NCI-H526 (cell line): Measurements from ENCODE around the gene NDC80.

ENCODE experiments used
- DNase-seq, 2 experiments: peaks; one replicate each; lab custom pipeline; 2025; lab: John Stamatoyannopoulos, UW

NDC80 gene

DNA sequence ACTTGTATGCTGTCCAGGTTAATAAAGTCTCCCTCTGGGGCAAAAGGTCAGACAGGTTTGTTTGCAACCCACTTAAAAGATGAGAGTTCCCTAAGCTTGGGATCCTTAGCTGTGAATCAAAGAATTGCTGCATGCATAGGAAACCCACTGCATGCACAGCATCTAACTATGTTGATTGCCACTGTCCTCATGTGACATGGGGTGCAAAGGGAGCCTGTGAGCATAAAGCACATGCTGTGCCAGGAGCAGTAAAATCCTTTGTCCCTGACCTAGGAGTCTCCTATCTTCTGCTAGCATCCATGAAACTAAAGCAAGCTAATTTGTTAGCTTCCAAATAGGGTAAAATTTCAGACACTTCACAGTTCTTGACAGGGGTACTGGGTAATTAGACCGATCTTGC lies 13.8 kb upstream of the NDC80 start:
- no peak for DNase-seq

DNA sequence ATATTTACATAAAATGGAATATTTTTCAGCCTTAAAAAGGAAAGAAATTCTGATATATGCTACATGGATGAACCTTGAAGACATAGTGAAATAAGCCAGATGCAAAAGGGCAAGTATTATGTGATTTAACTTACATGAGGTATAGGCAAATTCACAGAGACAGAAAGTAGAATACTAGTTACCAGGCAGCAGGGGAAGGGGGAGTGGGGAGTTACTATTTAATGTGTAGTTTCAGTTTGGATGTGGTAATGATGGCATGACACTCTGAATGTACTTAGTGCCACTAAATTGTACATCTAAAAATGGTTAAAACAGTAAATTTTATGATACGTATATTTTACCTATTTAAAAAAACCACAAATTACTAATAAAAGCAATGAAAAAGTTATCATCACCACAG lies 12.1 kb upstream of the NDC80 start:
- no peak for DNase-seq

DNA sequence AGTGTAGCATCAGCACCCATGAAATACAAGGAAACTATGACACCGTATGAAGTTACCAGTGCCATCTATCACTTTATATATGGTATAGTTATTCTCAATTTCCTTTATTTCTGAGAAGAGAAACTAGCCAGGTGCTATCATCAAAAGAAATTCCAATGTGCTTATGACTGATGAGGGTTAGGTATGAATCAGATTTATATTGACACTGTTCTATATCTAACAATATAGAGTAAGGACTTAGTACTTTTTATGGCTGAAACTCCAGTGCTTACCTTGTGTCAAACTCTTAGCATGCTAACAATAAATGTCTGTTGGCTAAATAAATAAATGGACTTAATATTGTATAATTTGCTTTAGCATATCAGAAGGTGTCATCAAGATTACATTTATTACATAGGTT lies 7.0 kb upstream of the NDC80 start:
- DNase-seq = no peak

DNA sequence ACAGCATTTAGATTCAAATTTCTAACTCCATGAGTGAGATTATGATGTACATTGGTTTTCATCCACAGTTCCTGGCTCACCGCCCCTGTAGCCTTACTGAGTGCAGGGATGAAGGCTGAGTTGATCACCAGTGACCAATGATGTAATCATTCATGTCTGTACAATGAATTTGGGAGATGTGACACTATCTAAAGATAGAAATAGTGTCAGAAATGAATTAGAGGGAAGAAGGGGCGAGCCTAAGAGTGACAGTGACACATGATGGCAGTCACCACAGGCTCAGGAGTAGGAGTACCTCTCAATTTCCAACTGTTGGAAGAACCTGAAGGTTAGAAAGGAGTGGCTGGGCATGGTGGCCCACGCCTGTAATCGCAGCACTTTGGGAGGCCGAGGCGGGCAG lies 3.2 kb upstream of the NDC80 start:
- no peak for DNase-seq

DNA sequence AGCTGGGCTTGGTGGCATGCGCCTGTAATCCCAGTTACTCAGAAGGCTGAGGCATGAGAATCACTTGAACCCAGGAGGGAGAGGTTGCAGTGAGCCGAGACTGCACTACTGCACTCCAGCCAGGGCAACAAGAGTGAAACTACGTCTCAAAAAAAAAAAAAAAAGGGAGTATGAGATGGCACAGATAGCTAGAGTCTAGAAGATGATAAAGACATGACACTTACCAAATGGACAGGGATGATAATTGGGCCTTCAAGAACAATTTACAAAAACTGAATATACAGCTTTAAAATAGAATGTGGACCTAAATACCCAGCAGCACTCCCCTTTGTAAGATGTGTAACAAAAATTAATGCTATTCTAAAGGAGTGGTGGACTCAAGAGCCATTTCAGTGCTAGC lies 2.8 kb upstream of the NDC80 start:
- DNase-seq = no peak

DNA sequence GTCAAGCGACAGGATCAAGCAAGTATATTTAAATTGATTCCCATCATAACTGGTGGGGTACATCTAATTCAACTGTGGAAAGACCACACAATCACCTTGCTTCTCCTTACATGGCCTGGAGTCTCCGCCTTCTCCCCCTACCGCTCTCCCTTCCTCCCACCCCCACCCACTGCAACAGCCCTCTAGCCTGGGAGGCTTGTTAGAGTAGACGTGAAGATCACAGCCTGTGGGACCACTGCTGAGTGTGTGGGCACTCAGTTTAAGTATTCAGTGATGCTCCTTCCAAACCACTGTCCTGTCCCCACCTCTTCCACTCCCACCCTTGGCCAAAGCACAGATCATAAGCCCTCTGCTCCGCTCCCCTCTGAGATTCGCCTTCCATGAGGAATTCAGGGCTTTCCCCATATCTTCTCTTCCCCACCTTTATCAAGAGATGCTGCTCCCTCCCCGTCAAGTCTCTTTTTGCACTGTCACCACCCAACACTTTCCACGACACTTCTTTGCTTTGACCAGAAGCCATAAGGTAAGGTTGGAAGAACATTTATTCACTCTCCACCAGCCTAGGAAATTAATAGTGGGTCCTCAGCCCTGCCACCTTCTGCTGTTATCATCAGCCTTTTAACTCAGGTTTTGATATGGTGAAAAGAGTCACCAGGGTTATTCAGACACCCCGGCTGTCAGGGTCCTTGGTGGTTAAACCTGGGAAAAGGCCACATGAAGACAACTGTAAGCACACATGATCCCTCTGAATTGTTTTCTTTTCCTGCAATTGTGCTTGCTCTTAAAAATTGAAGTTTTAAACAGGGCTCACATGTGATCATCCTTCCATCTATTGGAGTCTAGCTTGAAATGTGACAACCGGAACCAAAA lies 1.8 kb upstream of the NDC80 start:
- no peak for DNase-seq

DNA sequence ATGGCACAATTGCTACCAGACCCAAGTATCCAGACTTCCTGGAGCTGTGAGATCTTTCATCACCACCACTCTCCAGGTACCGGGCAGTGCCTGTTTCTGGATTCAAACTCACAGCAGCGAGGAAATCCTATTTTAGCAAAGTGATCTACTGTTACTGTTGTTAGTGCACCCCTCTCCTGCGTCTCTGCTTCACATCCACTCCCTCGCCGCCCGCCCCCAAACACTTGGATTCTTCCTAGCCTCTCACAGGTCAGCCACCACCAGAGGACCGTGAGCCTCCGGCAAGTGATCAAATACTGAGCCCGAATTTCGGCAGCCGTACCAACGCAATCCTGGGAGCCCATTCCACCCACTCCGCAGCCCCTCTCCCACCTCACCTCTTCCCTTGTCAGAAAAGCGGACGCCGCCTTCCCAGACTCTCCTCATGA lies 571 bp upstream of the NDC80 start:
- peak; percentile 53 to 56 for DNase-seq

DNA sequence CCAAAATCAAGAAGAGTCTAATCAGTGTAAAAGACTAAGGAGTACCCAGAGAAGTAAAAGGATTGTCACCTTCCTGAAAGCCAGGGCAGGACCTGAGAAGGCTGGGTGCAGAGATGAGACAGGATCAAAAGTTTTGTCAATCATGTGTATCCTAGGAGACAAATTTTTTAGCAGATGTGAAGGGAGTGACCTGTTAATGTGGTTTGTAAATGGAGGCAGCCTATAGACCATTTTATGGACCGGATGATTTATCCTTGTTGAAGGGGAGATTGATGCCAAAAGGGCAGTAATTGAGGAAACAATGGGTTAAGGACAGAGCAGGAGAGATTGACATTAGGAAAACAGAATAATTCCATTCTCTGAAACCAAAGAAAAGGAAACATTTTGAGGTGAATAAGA lies 813 bp downstream of the NDC80 start:
- DNase-seq = no peak

DNA sequence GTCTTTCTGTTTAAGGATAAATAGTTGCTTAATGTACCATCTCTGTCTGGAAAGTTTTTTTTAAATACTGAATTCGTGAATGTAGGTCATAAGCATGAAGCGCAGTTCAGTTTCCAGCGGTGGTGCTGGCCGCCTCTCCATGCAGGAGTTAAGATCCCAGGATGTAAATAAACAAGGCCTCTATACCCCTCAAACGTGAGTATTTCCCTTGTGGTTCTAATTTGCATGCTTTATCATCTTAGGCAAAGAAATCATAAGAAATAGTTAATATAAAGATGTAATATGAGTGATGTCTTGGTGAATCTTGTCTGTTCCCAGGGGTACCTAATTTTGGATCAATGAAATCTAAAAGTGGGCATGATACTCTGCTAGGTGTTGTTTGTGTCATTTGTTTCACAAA lies 1.5 kb downstream of the NDC80 start:
- no peak for DNase-seq

DNA sequence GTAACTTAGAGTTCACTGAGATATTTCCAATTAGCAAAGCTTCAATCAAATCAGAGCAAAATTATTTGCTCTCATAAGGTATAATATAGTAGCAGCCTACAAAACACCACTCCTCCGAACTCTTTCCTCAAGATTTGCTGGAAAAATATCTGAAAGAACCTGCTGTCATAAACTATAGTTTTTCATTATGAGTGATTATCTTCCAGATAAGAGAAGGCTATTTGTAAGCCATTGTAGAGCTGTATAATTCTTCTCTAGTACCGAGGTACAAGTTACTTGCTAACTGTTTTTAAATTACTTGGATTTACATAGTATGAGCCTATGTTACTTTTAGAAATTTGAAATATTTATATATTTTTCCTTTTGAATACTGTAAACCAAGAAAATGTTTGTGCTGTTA lies 2.1 kb downstream of the NDC80 start:
- no peak for DNase-seq

DNA sequence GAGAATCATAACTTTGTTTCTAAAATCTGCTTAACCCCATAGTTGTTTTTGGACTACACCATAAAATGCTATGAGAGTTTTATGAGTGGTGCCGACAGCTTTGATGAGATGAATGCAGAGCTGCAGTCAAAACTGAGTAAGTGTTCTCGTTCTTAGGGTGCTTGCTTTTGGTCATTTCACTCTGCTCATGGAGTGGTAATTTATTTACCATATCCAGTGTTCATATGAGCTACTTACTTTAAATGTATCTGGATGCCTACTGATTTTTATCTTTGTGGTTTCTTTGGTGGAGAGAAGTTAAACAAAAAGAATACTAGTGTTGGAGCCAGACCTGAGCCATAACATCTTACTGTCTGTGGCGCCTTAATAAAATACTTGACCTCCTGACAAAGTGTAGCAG lies 16.4 kb downstream of the NDC80 start:
- DNase-seq = no peak

DNA sequence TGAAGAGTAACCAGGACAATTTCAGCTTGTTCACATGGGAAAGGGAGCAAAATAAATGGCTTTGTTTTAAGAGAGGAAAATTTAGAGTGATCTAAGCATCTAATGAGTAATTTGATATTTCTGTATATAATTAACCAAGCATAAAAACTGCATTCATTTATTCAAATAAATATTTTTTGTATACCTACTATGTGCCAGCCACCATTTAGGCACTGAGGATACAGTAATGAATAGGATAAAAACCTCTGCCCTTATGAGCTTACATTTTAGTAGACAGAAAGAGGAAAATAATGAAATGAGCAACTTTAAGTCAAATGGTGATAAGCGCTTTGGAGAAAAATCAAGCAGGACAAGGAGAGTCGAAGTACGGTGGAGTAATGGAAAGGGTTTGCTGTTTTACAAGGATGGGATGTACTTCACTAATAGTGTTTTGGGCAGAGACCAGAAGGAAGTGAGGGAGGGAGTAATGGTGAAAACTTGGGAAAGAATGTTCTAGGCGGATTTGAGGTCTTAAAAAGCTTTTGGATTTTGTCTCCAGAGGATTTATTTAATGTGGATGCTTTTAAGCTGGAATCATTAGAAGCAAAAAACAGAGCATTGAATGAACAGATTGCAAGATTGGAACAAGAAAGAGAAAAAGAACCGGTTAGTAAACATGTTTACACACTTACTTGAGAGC lies 17.4 kb downstream of the NDC80 start:
- DNase-seq = no peak

DNA sequence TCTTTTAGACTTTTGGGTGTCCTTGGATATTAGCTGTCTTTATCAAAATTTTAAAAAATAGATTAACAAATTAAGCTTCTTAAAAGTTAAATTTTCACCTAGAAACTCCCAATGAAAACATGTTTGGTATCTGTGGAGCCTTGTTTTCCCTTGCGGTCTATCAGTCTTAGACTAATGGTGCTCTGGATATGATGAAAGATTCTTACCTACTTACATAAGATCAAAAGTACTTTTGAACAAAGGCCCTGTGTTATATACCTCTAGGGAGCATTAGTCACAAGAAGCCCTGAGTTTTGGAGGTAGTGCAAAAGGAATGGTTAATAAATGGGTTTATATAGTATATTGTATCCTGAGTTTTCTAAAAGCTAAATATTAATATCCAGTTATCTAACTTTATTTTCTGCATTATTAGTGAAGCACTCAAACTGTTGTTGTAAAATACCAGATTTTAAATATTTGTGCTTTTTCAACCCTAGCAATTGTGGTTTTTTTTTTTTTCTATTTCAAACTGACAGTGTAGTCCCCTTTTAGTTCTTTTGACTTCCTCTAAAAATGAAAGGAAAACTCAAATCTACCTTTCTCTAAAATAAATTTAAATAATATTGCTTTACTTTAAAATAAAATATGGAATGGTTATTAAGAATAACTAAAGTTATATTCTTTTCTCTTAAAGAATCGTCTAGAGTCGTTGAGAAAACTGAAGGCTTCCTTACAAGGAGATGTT lies 18.1 kb downstream of the NDC80 start:
- no peak for DNase-seq

DNA sequence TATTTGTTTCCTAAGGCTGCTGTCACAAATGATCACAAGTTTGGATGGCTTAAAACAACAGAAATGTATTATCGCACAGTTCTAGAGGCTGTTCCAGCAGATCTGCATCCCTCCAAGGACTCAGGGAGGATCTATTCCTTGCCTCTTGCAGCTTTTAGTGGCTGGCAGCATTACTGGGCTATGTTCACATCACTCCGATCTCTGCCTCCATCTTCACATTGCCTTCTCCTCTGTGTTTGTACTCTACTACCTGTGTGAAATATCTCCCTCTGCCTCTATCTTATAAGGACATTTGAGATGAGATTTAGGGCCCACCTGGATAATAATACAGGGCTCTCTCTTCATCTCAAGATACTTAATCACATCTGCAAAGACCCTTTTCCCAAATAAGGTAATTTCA lies 18.9 kb downstream of the NDC80 start:
- no peak for DNase-seq

DNA sequence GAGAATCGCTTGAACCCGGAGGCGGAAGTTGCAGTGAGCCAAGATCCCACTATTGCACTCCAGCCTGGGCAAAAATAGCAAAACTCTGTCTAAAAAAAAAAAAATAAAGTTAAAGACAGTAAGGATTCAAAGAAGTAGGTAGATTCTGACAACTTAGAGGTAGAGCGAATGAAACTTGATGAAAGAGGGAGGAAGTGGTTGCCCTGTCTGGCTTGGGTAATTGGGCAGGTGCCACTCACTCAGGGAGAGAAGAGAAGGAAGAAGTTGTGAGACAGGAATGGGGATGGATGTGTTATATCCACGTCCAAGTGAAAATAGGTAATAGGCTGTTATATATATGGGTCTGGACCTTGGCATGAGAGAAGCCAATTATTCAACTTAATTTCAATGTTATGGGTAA lies 26.3 kb downstream of the NDC80 start:
- no peak for DNase-seq

DNA sequence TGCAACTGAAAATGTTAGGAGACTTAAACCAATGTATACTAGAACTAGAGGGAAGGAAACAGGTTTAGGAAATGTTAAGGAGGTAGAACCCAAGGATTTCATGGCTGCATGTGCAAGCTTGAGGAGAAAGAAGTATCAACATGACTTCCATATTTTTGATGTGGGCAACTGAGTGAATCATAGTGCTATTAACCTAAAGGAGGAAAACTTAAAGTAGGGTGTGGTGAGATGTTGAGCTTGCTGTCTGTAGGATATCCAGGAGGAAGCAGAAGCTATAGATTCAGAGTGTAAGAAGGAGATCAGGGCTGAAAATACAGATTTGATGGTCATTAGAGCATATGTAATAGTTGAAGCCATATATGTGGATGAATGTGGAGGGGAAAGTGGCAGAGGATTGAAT lies 31.5 kb downstream of the NDC80 start:
- no peak for DNase-seq

DNA sequence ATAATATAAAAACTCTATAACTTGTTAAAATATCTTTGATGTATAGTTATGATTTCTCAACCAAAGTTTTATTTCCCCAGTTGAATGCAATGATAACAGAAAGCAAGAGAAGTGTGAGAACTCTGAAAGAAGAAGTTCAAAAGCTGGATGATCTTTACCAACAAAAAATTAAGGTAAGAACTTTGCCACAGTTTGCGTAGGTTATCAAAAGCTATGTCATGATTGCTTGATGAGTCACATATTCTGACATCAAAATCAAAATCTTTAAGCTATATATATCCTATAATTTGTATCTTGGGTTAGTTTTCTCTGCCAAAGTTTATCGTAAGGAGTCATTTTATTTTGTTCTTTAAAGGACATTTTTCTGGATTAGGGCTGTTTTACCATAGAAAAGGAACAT lies 35.0 kb downstream of the NDC80 start:
- DNase-seq = no peak

DNA sequence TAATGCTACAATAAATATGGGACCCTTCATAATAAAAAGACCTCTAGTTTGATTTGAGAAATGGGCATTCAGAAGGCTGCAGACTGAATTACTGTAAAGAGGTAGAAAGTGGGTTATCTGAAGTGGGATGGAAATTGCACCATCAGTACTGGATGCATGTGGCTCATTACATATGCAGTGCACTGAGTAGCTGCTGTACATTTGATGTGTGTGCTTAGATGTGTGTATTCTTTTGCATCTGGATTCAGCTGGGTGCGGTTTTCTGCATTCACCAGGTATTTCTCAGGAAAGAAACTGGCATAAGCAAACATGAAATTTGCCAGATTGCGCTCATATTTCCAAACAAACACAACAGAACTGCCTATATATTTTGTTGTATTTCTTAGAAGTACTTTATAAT lies 38.2 kb downstream of the NDC80 start:
- DNase-seq = no peak

DNA sequence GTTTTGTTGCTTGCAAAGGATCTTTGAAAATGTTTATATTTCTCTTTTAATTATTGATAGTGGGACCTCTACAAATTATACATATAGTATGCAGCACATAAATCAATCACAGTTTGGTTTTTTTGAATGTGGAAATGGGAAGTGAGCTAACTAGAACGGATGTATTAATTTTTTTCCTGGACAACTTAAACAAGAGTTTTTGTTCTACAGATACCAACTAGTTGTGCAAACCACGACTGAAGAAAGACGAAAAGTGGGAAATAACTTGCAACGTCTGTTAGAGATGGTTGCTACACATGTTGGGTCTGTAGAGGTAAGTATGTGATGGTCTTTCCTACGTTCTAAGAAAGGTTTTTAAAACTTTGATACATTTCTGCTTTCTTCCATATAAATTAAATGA lies 39.2 kb downstream of the NDC80 start:
- no peak for DNase-seq

DNA sequence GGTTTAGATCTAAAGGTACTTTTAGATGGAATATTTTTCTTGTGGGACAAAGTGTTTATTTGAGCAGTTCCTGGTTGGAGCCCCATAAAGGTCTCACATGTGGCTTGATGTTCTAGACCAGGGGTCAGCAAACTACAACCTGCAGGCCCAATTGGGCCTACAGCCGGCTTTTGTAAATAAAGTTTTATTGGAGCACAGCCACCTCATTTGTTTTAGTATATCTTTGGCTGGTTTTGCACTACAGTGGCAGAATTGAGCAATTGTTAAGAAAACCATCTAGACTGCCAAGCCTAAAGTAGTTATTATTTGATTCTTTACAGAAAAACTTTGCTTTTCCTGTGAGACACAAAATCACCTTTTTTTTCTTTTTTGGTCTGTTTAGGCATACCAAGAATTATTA lies 41.6 kb downstream of the NDC80 start:
- no peak for DNase-seq

DNA sequence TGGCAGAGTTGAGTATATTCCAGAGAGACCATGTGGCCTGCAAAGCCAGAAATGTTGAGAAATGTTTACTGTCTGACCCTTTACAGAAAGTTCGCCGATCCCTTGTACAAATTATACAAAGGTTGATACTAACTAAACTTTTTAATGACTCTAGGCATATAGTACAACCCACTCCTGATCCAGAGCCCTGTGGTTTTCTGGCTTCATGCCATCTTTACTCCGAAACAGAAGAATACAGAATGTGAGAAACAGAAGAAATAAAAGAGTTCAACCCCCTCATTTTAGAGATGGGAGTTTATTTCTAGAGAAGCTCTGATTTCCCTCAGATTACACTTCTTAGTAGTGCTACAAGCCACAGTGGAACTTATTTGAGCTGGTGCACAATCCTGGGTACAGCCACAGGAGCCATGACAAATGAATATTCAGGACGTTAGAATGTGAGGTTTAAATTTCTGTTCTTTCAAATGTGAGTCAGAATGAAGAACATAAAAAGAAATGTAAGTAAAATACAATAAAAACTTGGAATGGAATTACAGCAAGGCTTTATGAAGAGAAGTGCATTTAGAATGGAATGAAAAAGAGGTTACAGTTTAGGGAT lies 46.1 kb downstream of the NDC80 start:
- DNase-seq = no peak

DNA sequence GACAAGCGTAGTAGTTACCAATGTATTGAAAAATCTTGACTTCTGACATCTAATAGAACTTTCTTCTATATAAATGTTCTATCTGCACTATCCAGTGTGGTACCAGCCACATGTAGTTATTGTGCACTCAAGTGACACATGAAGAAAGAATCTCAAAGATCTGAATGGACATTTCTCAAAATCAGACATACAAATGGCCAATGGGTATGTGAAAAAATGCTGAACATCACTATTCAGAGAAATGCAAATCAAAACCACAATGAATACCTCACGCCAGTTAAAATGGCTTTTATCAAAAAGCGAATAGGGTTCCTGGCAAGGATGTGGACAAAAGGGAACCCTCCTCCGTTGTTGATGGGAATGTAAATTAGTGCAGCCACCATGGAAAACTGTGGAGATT lies 46.7 kb downstream of the NDC80 start:
- DNase-seq = peak in 1 of 2 experiments; percentile 0

DNA sequence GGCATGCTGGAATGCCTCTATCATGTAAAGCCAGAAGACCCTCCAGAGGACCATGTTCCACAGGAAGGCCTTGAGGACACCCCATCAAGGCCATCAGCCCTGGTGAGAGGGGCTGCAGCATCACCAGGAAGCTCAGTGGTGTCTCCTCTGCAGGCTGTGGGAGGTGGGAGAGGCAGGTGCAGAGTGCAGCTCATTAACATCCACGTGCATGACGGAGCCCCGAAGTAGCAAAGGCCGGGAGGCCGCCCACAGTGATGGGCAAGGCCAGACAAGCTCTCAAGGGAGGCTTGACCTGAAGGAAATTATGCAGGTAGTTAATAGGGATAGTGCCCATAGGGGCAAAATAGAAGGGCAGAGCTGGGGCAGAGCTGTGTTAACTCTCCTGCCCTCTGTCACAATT lies 53.9 kb downstream of the NDC80 start:
- no peak for DNase-seq
